Measurements from ENCODE around the gene FGF9. TPM values are rescaled to one million over a fixed set of nuclear protein-coding genes. Genes with fewer than 3 reads are reported as not detected.

FGF9 gene
- total RNA-seq, 2 donors from 2014 or later, result 0.07 TPM; not detected in 1

- no peak overlapping the region for H3K9ac ChIP-seq (ENCODE audit: extremely low read depth, low read length, poor library complexity, severe bottlenecking)
- no peaks in the 10 kb centered on the region for H3K27me3 ChIP-seq (ENCODE audit: control insufficient read depth, insufficient read depth, low read length, poor library complexity, severe bottlenecking)
- H3K36me3 ChIP-seq (ENCODE audit: control insufficient read depth, insufficient read depth, low read length), result no peaks in the 10 kb centered on the region
- DNase-seq, result no peak
- no peaks in the 10 kb centered on the region for H3K4me1 ChIP-seq (ENCODE audit: control insufficient read depth, insufficient read depth, low read length)
- no peaks in the 10 kb centered on the region for H3K36me3 Mint-ChIP-seq (ENCODE audit: low read depth)
- H3K4me3 ChIP-seq (ENCODE audit: low read length), result no peak overlapping the region
- H3K27ac Mint-ChIP-seq, result no peak overlapping the region
- H3K27ac ChIP-seq (ENCODE audit: low read depth, low read length), result no peak overlapping the region
- peaks cover 4% of the 10 kb centered on the region for H3K27me3 Mint-ChIP-seq (ENCODE audit: insufficient read depth)
- no peaks in the 10 kb centered on the region for H3K9me3 Mint-ChIP-seq
- WGBS, 2 experiments (ENCODE audit: insufficient coverage in 1 of 2, insufficient read length in 1 of 2), result 90 to 96% methylated on average over 5 to 10 of the region's 10 CpGs
- no peaks in the 10 kb centered on the region for H3K9me3 ChIP-seq (ENCODE audit: control insufficient read depth, low read length)
- no peak overlapping the region for H3K4me3 Mint-ChIP-seq
- peaks cover 3% of the 10 kb centered on the region for H3K4me1 Mint-ChIP-seq
- TF ChIP-seq, protein P1, sequence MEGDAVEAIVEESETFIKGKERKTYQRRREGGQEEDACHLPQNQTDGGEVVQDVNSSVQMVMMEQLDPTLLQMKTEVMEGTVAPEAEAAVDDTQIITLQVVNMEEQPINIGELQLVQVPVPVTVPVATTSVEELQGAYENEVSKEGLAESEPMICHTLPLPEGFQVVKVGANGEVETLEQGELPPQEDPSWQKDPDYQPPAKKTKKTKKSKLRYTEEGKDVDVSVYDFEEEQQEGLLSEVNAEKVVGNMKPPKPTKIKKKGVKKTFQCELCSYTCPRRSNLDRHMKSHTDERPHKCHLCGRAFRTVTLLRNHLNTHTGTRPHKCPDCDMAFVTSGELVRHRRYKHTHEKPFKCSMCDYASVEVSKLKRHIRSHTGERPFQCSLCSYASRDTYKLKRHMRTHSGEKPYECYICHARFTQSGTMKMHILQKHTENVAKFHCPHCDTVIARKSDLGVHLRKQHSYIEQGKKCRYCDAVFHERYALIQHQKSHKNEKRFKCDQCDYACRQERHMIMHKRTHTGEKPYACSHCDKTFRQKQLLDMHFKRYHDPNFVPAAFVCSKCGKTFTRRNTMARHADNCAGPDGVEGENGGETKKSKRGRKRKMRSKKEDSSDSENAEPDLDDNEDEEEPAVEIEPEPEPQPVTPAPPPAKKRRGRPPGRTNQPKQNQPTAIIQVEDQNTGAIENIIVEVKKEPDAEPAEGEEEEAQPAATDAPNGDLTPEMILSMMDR (conservative IDR thresholded peaks at IDR 0.05), result no peak
Observed at GRCh38 chr13:21691500-21691899, 20.6 kb downstream of the FGF9 start.

GRCh38 chr13:21691928-21692327 is 21.1 kb downstream of the FGF9 start:
- Histone ChIP-seq H3K36me3 (ENCODE audit: control insufficient read depth, insufficient read depth, low read length) (no peaks in the 10 kb centered on the region), H3K4me3 (ENCODE audit: low read length) (no peak overlapping the region), H3K9ac (ENCODE audit: extremely low read depth, low read length, poor library complexity, severe bottlenecking) (no peak overlapping the region), H3K9me3 (ENCODE audit: control insufficient read depth, low read length) (no peaks in the 10 kb centered on the region), H3K27me3 (ENCODE audit: control insufficient read depth, insufficient read depth, low read length, poor library complexity, severe bottlenecking) (no peaks in the 10 kb centered on the region), H3K4me1 (ENCODE audit: control insufficient read depth, insufficient read depth, low read length) (no peaks in the 10 kb centered on the region), H3K27ac (ENCODE audit: low read depth, low read length) (no peak overlapping the region)
- H3K27me3 Mint-ChIP-seq (ENCODE audit: insufficient read depth), result peaks cover 4% of the 10 kb centered on the region
- TF ChIP-seq, protein P1 (conservative IDR thresholded peaks at IDR 0.05), result no peak
- peaks cover 3% of the 10 kb centered on the region for H3K4me1 Mint-ChIP-seq
- H3K27ac Mint-ChIP-seq, result no peak overlapping the region
- WGBS, 2 experiments (ENCODE audit: insufficient coverage in 1 of 2, insufficient read length in 1 of 2), result 88 to 100% methylated on average over 3 to 5 of the region's 5 CpGs
- H3K4me3 Mint-ChIP-seq, result no peak overlapping the region
- no peaks in the 10 kb centered on the region for H3K36me3 Mint-ChIP-seq (ENCODE audit: low read depth)
- no peak for DNase-seq
- no peaks in the 10 kb centered on the region for H3K9me3 Mint-ChIP-seq

GRCh38 chr13:21694831-21695230 is 24.0 kb downstream of the FGF9 start:
- H3K27me3 Mint-ChIP-seq (ENCODE audit: insufficient read depth), result no peaks in the 10 kb centered on the region
- no peak overlapping the region for H3K9ac ChIP-seq (ENCODE audit: extremely low read depth, low read length, poor library complexity, severe bottlenecking)
- no peak overlapping the region for H3K4me3 ChIP-seq (ENCODE audit: low read length)
- WGBS, 2 experiments (ENCODE audit: insufficient coverage in 1 of 2, insufficient read length in 1 of 2), result 84% methylated on average over 4 of the region's 4 CpGs; no CpG with 5 or more reads in 1 of the 2 experiments
- no peak overlapping the region for H3K27ac Mint-ChIP-seq
- TF ChIP-seq, protein P1 (conservative IDR thresholded peaks at IDR 0.05), result no peak
- peaks cover 13% of the 10 kb centered on the region for H3K4me1 Mint-ChIP-seq
- no peaks in the 10 kb centered on the region for H3K27me3 ChIP-seq (ENCODE audit: control insufficient read depth, insufficient read depth, low read length, poor library complexity, severe bottlenecking)
- H3K36me3 Mint-ChIP-seq (ENCODE audit: low read depth), result no peaks in the 10 kb centered on the region
- no peaks in the 10 kb centered on the region for H3K36me3 ChIP-seq (ENCODE audit: control insufficient read depth, insufficient read depth, low read length)
- H3K4me1 ChIP-seq (ENCODE audit: control insufficient read depth, insufficient read depth, low read length), result no peaks in the 10 kb centered on the region
- H3K9me3 ChIP-seq (ENCODE audit: control insufficient read depth, low read length), result no peaks in the 10 kb centered on the region
- no peaks in the 10 kb centered on the region for H3K9me3 Mint-ChIP-seq
- H3K27ac ChIP-seq (ENCODE audit: low read depth, low read length), result no peak overlapping the region
- DNase-seq, result no peak
- H3K4me3 Mint-ChIP-seq, result no peak overlapping the region
